ENCODE measurements around the gene FAM171A1.

DNA sequence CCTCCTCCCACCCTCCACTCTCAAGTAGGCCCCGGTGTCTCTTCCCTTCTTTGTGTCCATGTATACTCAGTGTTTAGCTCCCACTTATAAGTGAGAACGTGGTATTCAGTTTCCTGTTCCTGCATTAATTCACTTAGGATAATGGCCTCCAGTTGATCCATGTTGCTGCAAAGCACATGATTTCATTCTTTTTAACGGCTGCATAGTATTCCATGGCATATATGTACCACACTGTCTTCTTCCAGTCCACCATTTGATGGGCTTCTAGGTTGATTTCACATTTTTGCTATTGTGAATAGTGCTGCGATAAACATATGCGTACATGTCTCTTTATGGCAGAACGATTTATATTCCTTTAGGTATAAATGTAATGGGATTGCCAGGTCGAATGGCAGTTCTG is 51.0 kb downstream of the FAM171A1 start:
- TF ChIP-seq, protein P1, sequence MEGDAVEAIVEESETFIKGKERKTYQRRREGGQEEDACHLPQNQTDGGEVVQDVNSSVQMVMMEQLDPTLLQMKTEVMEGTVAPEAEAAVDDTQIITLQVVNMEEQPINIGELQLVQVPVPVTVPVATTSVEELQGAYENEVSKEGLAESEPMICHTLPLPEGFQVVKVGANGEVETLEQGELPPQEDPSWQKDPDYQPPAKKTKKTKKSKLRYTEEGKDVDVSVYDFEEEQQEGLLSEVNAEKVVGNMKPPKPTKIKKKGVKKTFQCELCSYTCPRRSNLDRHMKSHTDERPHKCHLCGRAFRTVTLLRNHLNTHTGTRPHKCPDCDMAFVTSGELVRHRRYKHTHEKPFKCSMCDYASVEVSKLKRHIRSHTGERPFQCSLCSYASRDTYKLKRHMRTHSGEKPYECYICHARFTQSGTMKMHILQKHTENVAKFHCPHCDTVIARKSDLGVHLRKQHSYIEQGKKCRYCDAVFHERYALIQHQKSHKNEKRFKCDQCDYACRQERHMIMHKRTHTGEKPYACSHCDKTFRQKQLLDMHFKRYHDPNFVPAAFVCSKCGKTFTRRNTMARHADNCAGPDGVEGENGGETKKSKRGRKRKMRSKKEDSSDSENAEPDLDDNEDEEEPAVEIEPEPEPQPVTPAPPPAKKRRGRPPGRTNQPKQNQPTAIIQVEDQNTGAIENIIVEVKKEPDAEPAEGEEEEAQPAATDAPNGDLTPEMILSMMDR (IDR thresholded peaks at IDR 0.05) = no peak
- no peak for TF ChIP-seq EZH2 (IDR thresholded peaks at IDR 0.05; ENCODE audit: borderline replicate concordance, insufficient read depth, low read depth, low read length, poor library complexity, severe bottlenecking)
